NCI-H2227 (cell line): ENCODE measurements around the gene TANK.
A peak's percentile ranks its signal among the peaks of the same experiment; 100 is the strongest.
"Not testable (repeated sequence)": the region's sequence is repeated elsewhere in the genome, so short reads cannot be mapped to it uniquely, and the experiment has no call there.

Source experiments
- DNase-seq: peaks from one replicate; lab custom pipeline; 2025; ENCODE audit not compliant: unreplicated experiment; lab: John Stamatoyannopoulos, UW

The TANK gene

DNA sequence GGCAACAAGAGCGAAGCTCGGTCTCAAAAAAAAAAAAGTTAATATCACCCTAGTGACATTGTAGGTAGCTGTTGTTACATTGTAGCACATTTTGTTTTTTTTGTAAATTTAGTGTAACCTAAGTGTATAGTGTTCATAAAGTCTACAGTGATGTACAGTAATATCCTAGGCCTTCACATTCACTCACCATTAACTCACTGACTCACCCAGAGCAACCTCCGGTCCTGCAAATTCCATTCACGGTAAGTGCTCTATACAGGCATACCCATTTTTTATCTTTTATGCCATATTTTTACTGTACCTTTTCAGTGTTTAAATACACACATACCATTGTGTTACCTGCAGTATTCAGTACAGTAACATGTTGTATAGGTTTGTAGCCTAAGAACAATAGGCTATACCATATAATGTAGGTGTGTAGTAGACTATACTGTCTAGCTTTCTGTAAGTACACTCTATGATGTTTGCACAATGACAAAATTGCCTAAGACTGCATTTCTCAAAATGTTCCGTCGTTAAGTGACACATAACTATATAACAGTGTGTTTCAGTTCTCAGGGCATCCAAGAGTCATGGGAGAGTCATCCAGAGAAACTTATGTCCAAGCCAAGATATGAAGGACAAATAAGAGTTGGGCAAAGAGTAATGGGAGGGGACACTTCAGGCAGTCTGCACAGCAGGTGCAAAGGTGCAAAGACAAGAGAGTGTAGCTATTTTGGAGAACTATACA is 68.4 kb downstream of the TANK start:
- no peak for DNase-seq

DNA sequence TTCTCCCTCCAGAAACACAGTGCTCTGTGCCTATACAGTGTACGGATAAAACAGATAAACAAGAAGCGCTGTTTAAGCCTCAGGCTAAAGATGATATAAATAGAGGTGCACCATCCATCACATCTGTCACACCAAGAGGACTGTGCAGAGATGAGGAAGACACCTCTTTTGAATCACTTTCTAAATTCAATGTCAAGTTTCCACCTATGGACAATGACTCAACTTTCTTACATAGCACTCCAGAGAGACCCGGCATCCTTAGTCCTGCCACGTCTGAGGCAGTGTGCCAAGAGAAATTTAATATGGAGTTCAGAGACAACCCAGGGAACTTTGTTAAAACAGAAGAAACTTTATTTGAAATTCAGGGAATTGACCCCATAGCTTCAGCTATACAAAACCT is 70.7 kb downstream of the TANK start:
- DNase-seq = no peak

DNA sequence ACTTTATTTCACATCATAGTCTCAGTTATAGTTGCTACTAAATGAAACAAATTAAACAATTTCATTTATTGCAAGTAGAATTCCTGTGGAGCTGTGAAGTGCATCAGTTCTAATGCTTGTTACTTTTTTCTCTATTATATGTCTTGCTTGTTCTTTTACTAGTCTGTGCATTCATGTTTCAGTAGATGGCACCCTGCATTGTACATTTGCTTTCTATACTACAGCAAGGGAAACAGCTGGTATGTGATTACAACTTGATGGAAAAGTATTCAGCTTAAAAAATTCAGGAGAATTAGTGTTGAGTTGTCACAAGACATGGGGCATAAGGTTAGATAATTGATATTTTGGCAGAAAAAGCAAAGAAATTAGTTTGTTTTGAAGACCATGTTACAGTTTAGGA is 72.3 kb downstream of the TANK start:
- DNase-seq = no peak

DNA sequence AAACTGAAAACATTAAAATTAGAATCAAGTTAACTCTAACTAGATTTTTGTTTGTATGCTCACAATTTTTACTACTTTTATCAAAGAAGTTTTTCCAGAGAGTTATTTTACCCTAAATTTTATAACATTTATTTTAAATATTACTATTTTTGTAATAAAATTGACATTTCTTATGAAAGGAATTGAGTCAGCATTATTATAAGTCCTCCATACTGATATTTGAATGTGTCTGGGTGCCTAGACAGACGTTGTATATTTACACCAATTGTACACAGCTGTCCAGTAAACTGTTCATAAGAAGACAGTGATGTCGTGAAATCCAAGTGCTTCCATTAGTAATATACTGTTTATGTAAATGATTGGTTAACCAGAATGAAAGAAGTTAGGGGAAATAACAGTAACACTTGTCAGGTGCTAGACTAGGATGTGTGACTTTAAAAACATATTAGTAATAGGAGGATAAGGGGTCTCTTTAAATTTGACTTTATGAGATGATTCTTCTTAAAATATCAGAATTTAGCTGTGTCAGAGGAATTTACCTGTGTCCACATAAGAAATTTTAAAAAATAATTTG is 73.7 kb downstream of the TANK start:
- no peak for DNase-seq

DNA sequence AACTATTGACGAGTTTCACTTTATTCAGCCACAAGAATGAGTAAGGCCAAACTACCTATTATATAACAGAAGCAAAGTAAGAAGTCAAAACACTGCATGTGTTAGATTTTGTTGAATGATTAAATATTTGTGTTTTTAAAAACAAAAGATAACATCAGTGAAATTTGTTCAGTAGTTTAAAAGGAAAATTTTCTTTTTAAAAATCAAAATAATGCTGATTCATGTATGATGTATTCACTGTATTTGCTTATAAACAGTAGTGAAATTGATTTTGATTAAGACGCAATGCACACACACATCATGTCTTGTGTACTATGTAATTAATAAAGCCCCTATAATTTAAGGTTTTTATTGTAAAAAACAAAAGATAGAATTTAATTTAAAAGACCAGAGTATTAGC is 74.4 kb downstream of the TANK start:
- DNase-seq = no peak

DNA sequence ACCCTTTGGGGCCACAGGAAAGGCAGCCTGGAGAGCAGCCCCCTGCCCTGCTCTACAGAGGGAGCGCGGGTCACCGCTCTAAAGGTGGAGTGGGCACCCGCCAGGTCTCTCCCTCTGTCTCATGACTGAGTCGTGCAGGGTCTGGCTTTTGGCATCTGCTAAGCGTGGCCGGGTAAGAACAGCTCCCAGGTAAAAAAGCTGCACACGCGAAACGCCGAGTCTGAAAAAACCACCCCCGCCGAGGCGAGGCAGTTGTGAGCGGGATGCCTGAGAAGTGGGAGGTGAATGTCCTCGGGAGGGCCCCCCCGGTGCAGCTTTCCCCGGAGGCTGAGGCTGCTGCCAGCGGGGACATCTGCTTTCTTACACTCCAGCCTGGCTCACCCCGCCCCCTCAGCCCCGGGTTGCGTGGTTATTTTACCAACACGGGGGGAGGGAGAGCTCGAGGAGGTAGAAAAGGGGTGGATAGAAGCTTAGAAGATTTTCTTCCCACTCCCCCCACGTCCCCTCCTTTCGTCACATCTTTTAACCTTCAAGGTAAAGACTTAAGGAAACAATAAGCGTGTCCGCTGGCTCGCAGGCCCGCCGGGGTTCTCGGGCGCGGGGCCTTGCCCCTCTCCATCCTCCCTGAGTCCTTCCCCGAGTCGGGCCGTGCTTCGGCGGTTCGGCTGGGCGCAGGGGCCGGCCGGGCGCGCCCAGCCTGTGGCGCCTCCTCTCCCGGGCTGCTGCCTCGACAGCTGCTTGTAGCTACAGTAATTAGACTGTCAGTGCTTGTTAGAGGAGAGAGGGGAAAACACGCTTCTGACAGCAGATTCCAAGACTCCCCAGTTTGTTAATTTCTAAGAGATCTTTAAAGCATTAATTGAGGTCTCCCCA is 77.4 kb downstream of the TANK start:
- DNase-seq = peak; percentile 85

DNA sequence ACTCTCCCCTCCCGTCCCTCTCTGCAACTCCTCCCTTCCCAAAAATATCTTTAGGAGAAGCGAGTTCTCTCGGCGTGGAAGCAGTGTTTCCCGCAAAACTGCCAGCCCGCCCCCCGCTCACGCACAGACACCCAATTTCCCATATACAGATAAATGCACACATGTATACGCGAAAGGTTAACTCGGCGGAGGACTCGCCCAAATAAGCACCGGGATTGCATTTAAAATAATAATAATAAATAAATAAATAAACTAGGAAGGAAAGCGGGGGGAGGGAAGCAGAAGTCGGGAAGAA is 78.0 kb downstream of the TANK start:
- DNase-seq = no peak

DNA sequence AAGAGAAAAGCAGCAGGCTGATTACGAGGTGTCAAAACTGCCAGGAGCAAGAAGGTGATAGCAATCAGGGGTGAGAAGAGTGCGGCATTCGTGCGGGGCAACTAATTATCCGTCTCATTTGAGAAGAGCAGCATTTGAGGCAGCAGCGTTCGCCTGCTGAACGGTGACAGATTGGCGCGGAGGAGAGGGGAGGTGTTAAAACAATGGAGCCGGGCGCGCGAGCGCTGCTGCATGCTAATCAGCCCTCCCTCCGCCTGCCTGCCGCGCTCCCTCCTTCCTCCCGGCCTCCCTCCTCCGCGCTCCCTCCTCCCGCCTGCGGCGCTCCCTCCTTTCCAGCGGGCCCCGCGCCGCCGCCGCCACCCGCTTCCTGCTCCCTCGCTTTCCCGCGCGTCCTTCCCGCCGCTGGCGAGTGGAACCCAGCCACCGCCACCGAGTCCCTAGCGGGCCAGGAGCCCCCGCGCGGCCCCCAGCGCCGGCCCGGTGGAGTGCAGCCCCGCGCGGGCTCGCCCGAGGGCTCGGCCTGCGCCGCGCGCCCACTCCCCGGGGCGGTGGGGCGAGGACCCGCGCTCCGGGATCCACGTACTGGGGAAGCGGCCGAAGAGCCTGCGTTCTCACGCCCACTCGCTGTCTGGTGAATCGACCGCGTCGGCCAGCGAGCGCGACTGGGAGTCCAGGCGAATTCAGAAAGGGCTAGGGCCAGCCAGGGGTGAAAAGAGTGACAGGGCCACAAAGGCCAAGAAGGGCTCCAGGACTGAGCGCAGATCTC is 78.5 kb downstream of the TANK start:
- DNase-seq = peak; percentile 78

DNA sequence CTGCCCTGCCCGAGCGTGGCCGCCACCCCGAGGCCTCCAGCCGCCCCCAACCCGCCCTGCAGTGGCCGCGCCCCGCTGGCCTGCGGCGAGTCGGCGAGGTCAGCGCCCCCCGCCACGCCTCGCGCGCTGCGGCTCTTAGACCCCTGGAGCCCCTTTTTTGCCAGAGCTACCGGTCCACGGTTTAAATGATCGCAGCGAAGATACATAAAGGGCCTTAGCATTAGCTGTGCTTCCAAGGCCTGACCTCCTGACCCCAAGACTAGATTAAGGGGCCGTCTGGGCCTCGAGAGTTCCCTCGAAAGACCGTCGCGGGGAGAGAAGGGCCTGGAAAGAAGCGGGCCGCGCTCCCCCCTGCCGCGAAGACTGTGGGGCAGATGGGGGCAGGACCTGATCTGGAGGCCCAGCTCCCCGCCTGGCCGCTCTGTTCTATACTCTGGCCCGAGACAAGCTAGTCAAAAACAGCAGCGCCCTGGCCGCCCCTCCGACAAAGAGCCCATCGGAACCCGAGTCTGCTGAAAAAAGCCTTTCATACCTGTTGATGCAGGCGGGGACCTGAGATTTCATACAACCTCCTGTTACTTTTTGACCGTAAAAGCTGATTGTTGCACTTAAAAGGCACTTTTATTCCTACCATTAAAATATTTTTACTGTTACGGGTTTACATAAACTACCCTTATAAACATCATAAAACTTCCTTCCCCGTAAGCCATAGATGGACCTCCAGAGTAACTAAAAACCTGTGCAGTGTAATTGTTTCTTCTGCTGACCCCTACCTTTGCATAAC is 79.3 kb downstream of the TANK start:
- DNase-seq = peak; percentile 29

DNA sequence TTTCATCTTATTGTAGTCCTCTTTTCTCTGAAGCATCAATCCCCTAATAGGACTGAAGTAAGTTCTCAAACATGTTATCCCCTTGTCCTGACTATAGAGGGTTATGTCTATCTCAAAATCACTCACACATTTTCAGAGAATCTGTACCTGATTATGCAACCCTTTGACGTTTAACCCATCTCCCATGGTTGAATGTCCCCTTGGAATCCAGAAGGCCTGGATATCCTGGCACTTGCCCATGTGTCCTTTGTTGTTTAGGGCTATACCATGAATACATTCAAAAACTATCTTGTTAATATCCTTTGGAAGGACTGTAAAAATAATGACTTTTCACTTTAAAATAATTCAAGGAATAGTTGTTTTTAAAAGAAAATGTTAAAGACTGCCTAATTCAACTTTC is 81.7 kb downstream of the TANK start:
- no peak for DNase-seq

DNA sequence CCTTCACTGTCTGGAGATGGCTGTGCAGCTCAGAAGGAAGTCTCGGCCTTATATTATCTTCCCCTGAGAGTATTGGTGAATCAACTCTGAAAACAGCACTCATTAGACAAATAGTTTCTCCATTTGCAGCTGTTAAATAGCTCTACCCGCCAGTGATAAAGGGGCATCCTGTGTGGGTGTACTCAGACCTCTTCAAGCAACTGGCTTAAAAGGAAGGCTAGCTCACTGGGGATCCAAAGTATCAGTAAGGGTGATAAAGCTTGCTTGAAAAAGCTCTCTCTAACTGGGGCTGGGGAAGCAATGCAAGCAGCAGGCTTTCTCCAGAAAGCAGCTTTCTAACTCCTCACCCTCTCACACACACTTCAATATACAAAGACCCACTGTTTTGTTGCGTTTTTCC is 83.1 kb downstream of the TANK start:
- no peak for DNase-seq

DNA sequence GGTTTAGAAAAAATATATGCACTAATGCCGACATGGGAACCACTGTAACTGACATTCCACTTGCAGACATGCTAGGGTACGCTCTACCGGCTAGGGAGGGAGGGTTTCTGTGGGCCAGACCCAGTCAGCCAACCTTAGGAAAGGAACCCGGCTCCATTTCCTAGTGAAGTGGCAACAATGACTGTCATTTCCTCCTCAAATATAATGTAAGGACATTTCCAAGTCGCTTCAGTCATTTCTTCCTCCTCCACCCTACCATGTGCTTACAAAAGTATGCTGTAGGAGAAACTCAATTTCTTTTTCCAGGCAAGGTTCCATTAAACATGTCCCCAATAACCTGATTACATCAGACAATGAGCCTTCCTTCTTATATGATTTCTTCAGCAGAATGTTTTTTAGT is 83.7 kb downstream of the TANK start:
- DNase-seq = no peak

DNA sequence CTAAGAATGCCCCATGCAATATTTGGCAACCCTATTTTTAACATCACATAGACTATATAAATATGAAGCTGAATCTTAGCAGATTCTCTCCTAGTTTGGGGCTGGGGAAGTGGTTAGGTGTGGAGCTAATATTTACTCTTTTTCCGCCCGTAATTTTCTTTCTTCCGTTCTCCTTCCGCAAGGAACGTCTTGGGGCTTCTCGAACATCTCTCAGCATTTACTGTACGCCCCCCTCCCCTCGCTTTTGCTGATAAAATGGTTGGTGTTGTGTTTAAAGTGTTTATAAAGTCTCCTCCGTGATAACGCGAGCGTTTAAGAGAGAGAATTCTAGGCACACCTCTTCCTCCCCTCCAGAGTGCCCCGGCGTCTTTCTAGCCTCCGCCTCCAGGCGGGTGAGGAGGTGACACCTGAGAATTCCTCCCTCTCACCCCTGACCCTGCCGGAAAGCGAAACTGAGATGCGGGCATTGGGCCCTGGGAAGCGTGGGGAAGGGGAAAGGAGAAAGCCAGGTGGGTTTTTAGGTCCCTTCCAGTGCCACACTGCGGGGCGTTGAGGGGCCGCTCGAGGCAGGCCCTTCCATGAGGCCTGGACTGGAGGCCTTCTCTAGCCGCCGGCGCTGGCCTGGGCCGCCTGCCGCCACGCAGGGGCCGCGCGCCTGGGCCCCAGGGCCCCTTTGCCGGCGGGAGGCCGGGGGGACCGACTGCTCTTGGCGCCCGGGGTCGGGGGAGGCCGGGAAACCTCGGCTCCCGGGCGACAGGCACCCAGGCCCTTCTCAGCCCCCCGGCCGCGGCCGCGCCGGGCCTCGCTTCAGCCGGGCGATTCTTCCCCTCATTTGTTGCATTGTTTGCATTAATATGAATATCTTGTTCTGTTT is 84.4 kb downstream of the TANK start:
- not testable (repeated sequence) for DNase-seq

DNA sequence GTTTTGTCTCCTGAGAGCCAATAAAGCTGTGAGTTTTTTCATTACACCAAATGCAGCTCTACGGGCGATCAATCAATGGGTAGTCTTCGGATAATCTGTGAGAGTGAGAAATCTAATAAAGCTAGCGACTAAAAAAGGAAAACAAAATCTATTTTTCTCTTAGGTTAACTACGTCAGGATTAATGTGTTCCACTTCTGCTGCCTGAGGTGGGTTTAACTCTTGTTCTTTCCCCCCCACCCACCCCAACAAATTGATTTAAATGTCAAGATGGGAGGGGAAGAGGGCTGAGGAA is 85.0 kb downstream of the TANK start:
- DNase-seq = no peak

DNA sequence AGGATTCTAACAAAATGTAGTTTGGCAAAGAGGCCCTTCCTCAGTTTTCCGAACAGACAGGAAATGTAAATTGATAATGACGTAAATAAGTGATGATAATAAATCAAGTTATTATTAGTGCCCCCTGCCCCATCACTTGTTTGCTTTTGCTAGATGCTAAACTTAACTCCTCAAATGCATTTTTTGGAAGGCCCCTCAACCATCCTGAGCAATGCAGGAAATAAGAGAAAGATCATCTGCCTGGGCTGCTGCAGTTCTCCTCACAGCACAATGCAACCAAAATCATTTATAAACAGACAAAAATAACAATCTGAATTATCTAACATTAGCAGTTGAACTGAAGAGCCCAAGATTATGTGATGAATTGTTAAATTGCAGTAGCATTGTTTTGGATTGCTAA is 85.4 kb downstream of the TANK start:
- DNase-seq = no peak

DNA sequence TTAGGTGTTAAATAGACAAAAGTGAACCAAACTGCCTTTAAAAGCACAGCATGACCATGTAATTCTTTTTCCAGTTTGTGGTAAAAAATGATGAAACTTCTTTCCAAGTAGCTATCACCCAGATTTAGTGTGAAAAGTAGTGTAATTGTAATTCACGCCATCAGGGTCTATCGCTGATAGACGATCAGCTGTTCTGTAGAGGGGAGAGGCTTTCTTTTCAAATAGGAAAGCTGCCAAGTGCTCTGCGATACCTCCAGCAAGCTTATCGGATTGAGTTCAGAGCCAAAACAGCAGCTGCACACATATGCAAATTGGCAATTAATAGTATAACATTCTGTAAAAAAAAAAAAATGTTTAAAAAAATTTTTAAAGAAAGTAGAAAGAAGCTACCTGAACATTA is 86.1 kb downstream of the TANK start:
- DNase-seq = no peak

DNA sequence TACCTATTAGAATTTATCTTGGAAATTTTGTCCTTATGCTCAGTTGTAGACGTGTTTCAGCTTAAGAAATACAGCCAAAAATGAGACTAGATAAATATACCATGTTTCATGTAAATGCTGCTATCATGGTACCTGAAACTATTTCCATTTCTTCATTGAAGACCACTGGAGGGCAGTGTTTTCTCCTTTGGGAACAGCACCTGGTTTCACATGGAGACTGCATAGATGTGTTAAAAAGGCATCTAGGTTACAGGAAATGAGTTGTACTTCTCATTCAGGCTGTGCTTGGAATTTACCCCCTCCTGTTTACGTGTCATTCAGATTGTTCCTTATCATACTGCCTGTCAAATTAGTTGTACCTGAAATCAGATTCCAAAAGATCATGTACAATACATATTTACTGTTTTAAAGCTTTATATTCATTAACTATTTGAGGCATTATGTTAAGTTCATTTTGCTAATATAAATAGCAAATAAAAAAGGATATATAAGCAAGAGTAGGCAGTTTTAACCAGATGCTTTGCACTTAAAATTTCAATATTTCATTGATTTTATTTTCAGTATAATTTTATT is 90.7 kb downstream of the TANK start:
- peak; percentile 76 for DNase-seq

DNA sequence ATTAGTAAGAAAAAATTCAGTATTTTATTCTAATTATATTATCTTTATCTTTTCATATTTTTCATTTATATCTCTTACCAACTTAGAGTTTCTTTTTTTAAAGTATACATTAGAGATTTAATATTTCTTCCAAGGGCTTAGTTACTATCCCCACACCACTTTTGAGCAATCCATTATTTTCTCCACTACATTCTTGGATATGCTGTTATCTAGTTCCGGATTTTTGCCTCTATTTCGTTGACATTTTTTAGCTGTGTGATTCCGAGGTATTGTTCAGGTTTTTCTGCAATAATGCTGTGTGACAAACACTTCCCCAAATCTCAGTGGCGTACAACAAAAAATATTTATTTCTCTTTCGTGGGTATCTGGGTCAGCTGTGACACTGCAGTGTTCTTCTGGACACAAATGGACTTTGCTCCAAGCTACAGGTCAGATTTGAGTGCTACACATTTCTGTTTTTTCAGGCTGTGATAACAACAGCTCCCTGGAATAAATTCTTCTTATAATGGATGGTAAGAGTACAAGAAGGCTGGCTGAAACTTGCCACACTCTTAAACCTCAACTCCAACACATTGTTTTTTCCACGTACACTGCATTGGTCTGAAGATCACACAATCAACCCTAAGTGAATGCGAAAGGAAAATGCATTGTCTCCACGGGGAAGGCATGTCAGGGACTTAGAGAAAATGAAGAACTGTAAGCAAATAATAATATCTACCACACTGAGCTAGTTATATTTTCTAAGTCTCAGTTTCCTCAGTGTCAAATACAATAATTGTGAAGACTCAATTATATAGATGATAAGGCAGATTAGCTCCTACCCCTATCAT is 97.1 kb downstream of the TANK start:
- DNase-seq = no peak

DNA sequence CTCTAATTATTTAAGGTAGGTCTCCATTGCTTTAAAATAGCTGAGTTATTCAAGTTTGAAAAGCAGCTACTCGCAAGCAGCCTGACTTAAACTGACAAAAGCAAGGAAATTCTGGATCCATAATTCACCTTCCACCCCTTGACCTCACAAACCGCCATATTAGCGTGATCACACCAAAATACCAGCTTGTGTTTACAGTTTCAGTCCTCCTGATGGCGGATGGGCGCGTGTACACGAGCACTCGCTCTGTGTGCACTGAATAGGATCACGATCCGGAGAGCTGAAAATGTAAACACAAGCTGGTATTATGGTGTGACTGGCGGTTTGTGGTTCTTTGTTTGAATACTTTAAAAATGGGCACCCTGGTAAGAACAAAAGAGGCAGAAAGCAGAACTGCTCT is 105.6 kb downstream of the TANK start:
- peak; percentile 51 for DNase-seq
